Measurements from ENCODE around the gene ZNF768. TPM values are rescaled to one million over a fixed set of nuclear protein-coding genes. Genes with fewer than 3 reads are reported as not detected.

The ZNF768 gene
- total RNA-seq, 1 donor from 2014 or later = 45.6 TPM

DNA sequence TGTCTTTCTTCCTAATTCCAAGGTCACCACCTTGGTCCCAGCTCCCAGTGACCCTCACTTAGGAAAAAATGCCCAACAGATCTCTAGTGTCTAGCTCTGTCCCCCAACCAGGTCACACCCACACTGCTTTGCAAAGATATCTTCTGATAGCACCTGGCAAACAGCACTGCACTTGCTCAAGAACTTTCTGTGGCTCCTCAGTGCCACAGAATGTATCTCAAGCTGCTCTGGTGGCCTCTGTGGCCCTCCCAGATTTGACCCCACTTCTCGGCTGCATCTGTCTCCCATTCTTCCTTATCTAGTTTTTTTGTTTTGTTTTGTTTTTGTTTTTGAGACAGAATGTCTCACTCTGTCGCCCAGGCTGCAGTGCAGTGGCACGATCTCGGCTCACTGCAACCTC, 40.2 kb upstream of the ZNF768 start:
- H3K4me1 Mint-ChIP-seq (ENCODE audit: low read depth, unreplicated experiment) = peaks cover 26% of the 10 kb centered on the region
- H3K27me3 Mint-ChIP-seq (ENCODE audit: unreplicated experiment) = peaks cover 14% of the 10 kb centered on the region
- peak overlapping the region; percentile 97 for H3K27ac Mint-ChIP-seq (ENCODE audit: unreplicated experiment)
- DNase-seq = no peak
- H3K9me3 Mint-ChIP-seq (ENCODE audit: unreplicated experiment) = peaks cover 16% of the 10 kb centered on the region
- TF ChIP-seq, protein P1, sequence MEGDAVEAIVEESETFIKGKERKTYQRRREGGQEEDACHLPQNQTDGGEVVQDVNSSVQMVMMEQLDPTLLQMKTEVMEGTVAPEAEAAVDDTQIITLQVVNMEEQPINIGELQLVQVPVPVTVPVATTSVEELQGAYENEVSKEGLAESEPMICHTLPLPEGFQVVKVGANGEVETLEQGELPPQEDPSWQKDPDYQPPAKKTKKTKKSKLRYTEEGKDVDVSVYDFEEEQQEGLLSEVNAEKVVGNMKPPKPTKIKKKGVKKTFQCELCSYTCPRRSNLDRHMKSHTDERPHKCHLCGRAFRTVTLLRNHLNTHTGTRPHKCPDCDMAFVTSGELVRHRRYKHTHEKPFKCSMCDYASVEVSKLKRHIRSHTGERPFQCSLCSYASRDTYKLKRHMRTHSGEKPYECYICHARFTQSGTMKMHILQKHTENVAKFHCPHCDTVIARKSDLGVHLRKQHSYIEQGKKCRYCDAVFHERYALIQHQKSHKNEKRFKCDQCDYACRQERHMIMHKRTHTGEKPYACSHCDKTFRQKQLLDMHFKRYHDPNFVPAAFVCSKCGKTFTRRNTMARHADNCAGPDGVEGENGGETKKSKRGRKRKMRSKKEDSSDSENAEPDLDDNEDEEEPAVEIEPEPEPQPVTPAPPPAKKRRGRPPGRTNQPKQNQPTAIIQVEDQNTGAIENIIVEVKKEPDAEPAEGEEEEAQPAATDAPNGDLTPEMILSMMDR (IDR thresholded peaks at IDR 0.05; ENCODE audit: partially characterized antibody, unreplicated experiment) = no peak
- no peaks in the 10 kb centered on the region for H3K36me3 Mint-ChIP-seq (ENCODE audit: unreplicated experiment)
- peak overlapping the region; percentile 34 for H3K4me3 Mint-ChIP-seq (ENCODE audit: unreplicated experiment)

DNA sequence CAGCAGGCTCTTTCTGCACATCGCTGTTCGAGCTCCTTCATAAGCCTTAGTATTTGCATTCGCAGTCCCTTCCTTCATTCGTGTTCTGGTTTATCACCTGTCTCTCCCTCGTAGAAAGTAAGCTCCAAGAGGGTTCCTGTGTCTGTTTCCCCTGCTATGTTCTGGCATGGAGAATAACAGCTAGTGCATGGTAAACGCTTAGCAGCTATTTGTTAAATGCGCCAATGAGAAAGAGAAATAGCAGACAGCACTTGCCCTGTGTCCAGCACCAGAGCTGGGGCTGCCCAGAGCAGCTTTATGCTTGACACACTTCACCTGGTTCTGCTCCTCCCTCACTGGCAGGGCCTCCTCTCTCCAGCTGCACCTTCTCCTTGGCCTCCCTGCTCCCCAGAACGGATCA, 39.6 kb upstream of the ZNF768 start:
- H3K27me3 Mint-ChIP-seq (ENCODE audit: unreplicated experiment) = peaks cover 12% of the 10 kb centered on the region
- DNase-seq = no peak
- H3K4me3 Mint-ChIP-seq (ENCODE audit: unreplicated experiment) = peak overlapping the region; percentile 76
- TF ChIP-seq, protein P1 (IDR thresholded peaks at IDR 0.05; ENCODE audit: partially characterized antibody, unreplicated experiment) = no peak
- H3K4me1 Mint-ChIP-seq (ENCODE audit: low read depth, unreplicated experiment) = peaks cover 28% of the 10 kb centered on the region
- peaks cover 18% of the 10 kb centered on the region for H3K9me3 Mint-ChIP-seq (ENCODE audit: unreplicated experiment)
- no peaks in the 10 kb centered on the region for H3K36me3 Mint-ChIP-seq (ENCODE audit: unreplicated experiment)
- peak overlapping the region; percentile 97 for H3K27ac Mint-ChIP-seq (ENCODE audit: unreplicated experiment)

DNA sequence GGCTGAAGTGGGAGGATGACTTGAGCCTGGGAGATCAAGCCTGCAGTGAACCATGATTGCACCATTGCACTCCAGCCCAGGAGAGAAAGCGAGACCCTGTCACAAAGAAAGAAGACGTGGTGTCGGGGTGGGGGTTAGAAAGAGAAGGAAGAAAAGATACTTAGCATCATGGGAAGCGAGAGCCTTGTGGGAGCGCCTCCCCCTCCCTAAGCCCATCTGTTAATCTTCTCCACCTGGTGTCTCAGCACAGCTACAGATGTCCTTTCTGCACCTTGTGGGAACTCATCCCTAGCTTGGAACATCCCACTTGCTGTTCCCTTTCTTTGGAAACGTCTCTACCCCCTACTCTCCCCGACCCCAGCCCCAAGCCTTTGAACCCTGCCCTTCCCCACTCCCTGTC, 39.2 kb upstream of the ZNF768 start:
- Mint-ChIP-seq H3K27ac (ENCODE audit: unreplicated experiment) (peak overlapping the region; percentile 97), H3K9me3 (ENCODE audit: unreplicated experiment) (peaks cover 18% of the 10 kb centered on the region), H3K36me3 (ENCODE audit: unreplicated experiment) (no peaks in the 10 kb centered on the region)

DNA sequence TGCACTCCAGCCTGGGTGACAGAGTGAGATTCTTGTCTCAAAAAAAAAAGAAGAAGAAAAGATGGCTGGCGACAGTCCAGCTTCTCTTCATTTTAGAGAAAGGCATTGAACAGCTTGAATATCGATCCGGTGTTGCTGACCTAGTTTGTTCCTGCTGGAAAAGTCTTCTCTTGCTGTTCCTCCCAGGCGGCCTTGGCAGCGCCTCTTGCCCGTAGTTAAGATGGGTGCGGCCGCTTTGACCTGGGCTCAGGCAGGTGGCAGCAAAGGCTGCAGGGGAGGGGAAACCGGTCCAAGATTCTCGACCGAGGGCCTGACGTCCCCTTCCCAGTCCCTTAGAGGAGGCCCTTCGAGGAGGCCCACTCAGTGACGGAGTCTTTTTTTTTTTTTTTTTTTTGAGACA, 35.7 kb upstream of the ZNF768 start:
- Mint-ChIP-seq H3K4me3 (ENCODE audit: unreplicated experiment) (no peak overlapping the region), H3K27me3 (ENCODE audit: unreplicated experiment) (peaks cover 15% of the 10 kb centered on the region), H3K27ac (ENCODE audit: unreplicated experiment) (no peak overlapping the region), H3K9me3 (ENCODE audit: unreplicated experiment) (peaks cover 20% of the 10 kb centered on the region), H3K4me1 (ENCODE audit: low read depth, unreplicated experiment) (peaks cover 33% of the 10 kb centered on the region), H3K36me3 (ENCODE audit: unreplicated experiment) (no peaks in the 10 kb centered on the region)
- no peak for DNase-seq
- TF ChIP-seq, protein P1 (IDR thresholded peaks at IDR 0.05; ENCODE audit: partially characterized antibody, unreplicated experiment) = no peak

More for the DNA sequence above, 39.2 kb upstream of the ZNF768 start:
- H3K27me3 Mint-ChIP-seq (ENCODE audit: unreplicated experiment) = peaks cover 10% of the 10 kb centered on the region
- DNase-seq = peak; percentile 31
- H3K4me1 Mint-ChIP-seq (ENCODE audit: low read depth, unreplicated experiment) = peaks cover 27% of the 10 kb centered on the region
- TF ChIP-seq, protein P1 (IDR thresholded peaks at IDR 0.05; ENCODE audit: partially characterized antibody, unreplicated experiment) = no peak
- peak overlapping the region; percentile 76 for H3K4me3 Mint-ChIP-seq (ENCODE audit: unreplicated experiment)

DNA sequence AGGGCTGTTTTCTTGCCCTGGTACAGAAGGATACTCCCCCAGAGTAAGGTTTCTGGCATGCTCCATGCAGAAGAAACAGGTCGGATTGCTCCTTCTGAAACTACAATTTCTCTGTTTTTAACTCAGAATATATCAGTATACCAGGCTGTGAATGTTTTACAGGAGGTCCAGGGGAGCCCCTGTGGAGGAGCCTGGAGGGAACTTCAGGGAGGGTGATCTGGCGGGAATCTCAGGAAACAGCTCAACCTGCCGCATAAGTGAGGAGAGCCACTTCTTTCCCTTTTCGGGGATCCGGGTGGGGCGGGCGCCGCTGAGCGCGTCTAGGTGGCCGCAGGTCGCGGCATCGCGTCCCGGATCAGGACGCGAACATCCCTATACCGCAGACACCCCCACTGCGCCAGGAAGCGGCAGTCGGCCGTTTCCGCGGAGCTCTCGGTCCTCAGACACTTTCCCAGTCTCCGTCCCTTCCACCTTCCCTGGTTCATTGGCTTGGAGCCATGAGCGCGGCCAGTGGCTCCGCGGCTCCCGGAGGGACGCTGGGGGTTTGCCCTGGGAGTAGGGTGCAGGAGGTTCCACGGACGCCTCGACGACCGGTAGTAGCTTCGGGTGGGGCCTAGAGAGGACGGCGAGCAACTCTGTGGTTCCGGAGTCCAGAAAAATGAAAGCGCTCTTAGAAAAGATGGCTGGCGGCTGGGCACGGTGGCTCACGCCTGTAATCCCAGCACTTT, 34.9 kb upstream of the ZNF768 start:
- no peak for DNase-seq
- H3K27ac Mint-ChIP-seq (ENCODE audit: unreplicated experiment) = no peak overlapping the region
- peaks cover 30% of the 10 kb centered on the region for H3K4me1 Mint-ChIP-seq (ENCODE audit: low read depth, unreplicated experiment)
- H3K27me3 Mint-ChIP-seq (ENCODE audit: unreplicated experiment) = peaks cover 17% of the 10 kb centered on the region
- H3K36me3 Mint-ChIP-seq (ENCODE audit: unreplicated experiment) = no peaks in the 10 kb centered on the region
- H3K4me3 Mint-ChIP-seq (ENCODE audit: unreplicated experiment) = peak overlapping the region; percentile 4
- TF ChIP-seq, protein P1 (IDR thresholded peaks at IDR 0.05; ENCODE audit: partially characterized antibody, unreplicated experiment) = no peak
- peaks cover 17% of the 10 kb centered on the region for H3K9me3 Mint-ChIP-seq (ENCODE audit: unreplicated experiment)
